Transverse colon (tissue), 3 donors: Measurements from ENCODE around the gene TBC1D20.

Source experiments
- CTCF ChIP-seq, 5 experiments: fragments of 200-600 bp in 3 of 5; fragments of 450-650 bp in 2 of 5; sonication (generic) in 3 of 5; IDR thresholded peaks; 1 replicate in 2 of 5; 2 replicates in 3 of 5; pipeline ENCODE4 v1.5.1; 2016 to 2017; ENCODE audit warnings: antibody characterized with exemption in 5 of 5, inconsistent platforms in 3 of 5, mild to moderate bottlenecking in 2 of 5, moderate library complexity in 1 of 5
- POLR2A ChIP-seq: fragments of 450-650 bp; IDR thresholded peaks from one replicate; pipeline ENCODE4 v1.6.1; 2016; ENCODE audit warnings: antibody characterized with exemption, mild to moderate bottlenecking, moderate library complexity

DNA sequence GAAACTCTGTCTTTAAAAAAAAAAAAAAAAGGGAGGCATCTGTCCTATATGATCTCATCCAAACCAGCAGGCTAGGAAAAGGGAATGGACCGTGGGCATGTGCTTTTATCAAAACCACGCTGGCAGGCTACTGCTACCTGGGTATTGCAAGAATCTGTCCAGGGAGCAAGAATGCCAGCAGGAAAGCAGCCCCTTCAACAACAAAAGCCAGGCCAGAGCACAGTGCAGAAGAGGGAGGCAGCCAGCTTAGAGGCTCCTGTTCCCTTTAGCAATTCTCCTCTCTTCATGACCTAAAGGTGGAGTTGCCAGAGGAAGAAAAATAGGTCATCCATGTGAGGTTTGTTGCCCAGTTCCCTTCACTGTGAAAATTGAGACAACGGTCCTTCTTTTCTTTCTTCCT lies 18.2 kb downstream of the TBC1D20 start:
- TF ChIP-seq POLR2A (no peak), CTCF (IDR thresholded peaks at IDR 0.05) (no peak)
